ENCODE data around the gene AGXT.
A peak's percentile ranks its signal among the peaks of the same experiment; 100 is the strongest.

AGXT gene

GRCh38 chr2:240903191-240904060 lies 34.8 kb downstream of the AGXT start:
- TF ChIP-seq CTCF (conservative IDR thresholded peaks at IDR 0.05; ENCODE audit: low read depth, low read length) = no peak
- no peak for DNase-seq (ENCODE audit: low read depth)
- H3K4me3 ChIP-seq (ENCODE audit: low read length) = no peak overlapping the region

GRCh38 chr2:240904216-240905175 lies 35.9 kb downstream of the AGXT start:
- no peak for DNase-seq (ENCODE audit: low read depth)

GRCh38 chr2:240905176-240905781 lies 36.7 kb downstream of the AGXT start:
- no peak overlapping the region for H3K4me3 ChIP-seq (ENCODE audit: low read length)
- DNase-seq (ENCODE audit: low read depth) = peak; percentile 18
- no peak for TF ChIP-seq CTCF (conservative IDR thresholded peaks at IDR 0.05; ENCODE audit: low read depth, low read length)

More at GRCh38 chr2:240904216-240905175, 35.9 kb downstream of the AGXT start:
- no peak overlapping the region for H3K4me3 ChIP-seq (ENCODE audit: low read length)
- no peak for TF ChIP-seq CTCF (conservative IDR thresholded peaks at IDR 0.05; ENCODE audit: low read depth, low read length)

- TF ChIP-seq CTCF (conservative IDR thresholded peaks at IDR 0.05; ENCODE audit: low read depth, low read length) = no peak
- H3K4me3 ChIP-seq (ENCODE audit: low read length) = no peak within 1 kb of the TSS
- no peak for DNase-seq (ENCODE audit: low read depth)
These were observed 37.7 kb downstream of the AGXT start, which contains the start of gene CROCC2 for GRCh38 chr2:240906141-240906910. CROCC2 (plus strand) TSS chr2:240906336; CDS start chr2:240906514, 178 bp downstream.

GRCh38 chr2:240906911-240907590 lies 38.4 kb downstream of the AGXT start:
- no peak overlapping the region for H3K4me3 ChIP-seq (ENCODE audit: low read length)
- no peak for TF ChIP-seq CTCF (conservative IDR thresholded peaks at IDR 0.05; ENCODE audit: low read depth, low read length)
- DNase-seq (ENCODE audit: low read depth) = no peak

All from retinal pigment epithelial cell (primary cell).